ENCODE data around the gene NUP153.

GRCh38 chr6:17621003-17621402 is 85.7 kb downstream of the NUP153 start:
- TF ChIP-seq NFRKB (IDR thresholded peaks at IDR 0.05) (no peak), SP1 (IDR thresholded peaks at IDR 0.05) (no peak), FOXM1 (IDR thresholded peaks at IDR 0.05; ENCODE audit: borderline replicate concordance) (no peak), L3MBTL2 (conservative IDR thresholded peaks at IDR 0.05) (no peak), TARDBP (IDR thresholded peaks at IDR 0.05) (no peak), ZNF384 (IDR thresholded peaks at IDR 0.05) (no peak), CTBP1 (IDR thresholded peaks at IDR 0.05; ENCODE audit: borderline replicate concordance) (no peak), BHLHE40 (IDR thresholded peaks at IDR 0.05; ENCODE audit: borderline replicate concordance) (no peak), ELF4 (IDR thresholded peaks at IDR 0.05) (no peak), PKNOX1 (IDR thresholded peaks at IDR 0.05) (no peak), FOXA1 (IDR thresholded peaks at IDR 0.05) (no peak), HDGF (IDR thresholded peaks at IDR 0.05; ENCODE audit: borderline replicate concordance) (no peak), SUZ12 (IDR thresholded peaks at IDR 0.05) (no peak)

Measured in HEK293T (cell line).